GM12873 (cell line): ENCODE measurements around the gene P2RY12.

Source experiments
- TF ChIP-seq, protein P1 (sequence below): IDR thresholded peaks from 2 replicates; pipeline ENCODE4 v1.5.1; 2012; ENCODE audit warnings: low read depth, mild to moderate bottlenecking, moderate library complexity, low read length, control low read depth; ENCODE audit not compliant: insufficient read depth; ENCODE audit errors: missing control alignments

Gene P2RY12

DNA sequence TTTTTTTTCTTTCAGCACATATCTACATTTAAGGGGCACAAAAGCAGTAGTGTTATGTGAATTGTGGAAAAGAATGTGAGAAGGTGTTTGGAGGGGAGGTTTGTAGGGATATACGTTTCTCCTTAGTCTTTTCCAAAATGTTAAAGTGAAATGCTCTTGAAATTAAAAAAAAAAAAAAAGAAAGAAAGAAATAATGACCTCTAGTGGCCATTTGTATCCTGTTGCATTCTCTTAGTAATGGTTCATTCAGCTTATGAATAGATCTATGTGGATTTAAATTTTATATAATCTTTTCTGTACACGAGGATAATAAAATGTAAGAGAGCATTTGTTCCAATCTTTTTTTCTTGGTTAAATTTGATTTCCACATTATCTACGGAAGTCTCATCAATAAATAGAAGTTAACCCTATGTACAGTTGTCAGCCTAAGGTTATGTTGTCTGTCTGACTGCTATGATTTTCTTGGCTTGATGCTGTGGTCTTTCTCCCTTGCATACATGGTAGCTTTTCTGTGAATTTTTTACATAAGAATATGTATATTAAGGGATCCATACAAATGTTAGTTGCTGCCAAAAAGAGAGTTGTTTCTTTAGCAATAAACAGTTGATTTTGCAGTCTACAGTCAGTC lies 56.9 kb downstream of the P2RY12 start:
- TF ChIP-seq, protein P1, sequence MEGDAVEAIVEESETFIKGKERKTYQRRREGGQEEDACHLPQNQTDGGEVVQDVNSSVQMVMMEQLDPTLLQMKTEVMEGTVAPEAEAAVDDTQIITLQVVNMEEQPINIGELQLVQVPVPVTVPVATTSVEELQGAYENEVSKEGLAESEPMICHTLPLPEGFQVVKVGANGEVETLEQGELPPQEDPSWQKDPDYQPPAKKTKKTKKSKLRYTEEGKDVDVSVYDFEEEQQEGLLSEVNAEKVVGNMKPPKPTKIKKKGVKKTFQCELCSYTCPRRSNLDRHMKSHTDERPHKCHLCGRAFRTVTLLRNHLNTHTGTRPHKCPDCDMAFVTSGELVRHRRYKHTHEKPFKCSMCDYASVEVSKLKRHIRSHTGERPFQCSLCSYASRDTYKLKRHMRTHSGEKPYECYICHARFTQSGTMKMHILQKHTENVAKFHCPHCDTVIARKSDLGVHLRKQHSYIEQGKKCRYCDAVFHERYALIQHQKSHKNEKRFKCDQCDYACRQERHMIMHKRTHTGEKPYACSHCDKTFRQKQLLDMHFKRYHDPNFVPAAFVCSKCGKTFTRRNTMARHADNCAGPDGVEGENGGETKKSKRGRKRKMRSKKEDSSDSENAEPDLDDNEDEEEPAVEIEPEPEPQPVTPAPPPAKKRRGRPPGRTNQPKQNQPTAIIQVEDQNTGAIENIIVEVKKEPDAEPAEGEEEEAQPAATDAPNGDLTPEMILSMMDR: peak; percentile 49

DNA sequence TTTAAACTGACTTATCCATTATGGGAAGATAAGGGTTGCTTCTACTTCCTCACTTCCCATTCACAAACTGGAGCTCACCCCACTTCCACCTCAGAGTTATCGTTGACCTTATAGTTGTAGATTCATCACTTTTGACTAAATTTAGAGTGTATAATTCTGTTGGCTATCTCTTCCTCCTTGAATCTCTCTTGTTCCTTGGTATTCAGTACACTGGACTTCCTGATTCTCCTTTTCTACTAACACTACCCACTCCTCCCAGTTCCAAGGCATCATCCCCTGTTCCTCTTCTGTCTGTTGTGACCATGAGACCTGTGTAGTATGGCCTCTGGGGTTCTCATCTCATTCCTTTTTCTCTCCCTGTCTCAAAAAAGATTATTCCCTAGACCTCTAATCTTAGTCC lies 62.0 kb downstream of the P2RY12 start:
- TF ChIP-seq, protein P1: no peak

DNA sequence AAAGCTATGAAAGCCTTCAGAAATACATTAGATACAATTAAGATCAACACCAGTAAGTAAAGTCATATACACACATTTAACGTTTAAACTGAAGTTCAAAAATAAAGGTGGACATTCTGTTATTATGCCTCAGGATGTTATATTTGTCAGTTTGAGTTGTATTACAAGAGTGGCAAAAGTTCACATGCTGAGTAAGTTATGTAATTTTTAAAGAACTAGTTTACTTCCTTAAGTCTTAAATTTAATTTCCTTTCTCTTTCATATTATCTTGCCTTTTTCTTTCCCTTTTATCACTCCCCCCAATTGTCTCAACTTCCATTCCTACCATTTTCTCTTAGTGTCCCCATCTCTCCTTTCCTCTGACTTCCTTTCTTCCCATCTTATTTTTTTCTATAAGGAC lies 63.0 kb downstream of the P2RY12 start:
- TF ChIP-seq, protein P1: no peak

DNA sequence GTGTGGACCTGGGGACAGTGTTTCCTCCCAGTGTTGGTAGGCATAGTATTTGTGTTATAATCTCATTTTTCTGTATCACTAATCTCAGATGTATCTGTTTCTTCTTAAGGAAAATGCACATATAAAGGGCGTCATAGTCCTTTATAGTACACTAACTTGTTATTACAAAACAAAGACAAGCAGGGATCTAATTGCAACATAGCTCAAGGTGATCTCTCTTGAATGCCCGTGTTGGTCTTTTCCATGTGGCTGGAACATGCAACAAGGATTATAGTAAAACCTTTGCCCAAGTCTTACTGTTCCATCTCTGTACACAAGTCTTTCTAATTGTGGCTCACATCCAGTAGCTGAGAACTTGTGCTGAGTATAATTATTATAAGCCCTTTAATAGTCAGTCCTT lies 64.4 kb downstream of the P2RY12 start:
- TF ChIP-seq, protein P1: no peak

DNA sequence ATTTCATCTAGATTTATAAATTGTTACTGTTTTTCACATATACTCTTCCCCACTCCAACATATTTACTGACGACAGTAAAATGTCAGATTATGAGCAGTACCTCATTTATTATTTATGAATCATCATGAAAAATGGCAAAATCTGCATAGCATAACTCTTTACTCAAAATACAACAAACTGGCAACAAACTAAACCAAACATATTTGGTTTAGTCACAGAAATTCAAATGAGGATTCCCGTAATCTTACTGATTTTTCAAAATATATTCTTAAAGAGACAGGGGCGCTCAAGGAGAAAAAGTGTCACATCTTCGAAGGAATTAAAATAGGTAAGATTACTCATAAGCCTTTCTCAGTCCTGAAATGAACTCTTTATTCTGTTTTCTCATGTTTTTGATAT lies 64.9 kb downstream of the P2RY12 start:
- TF ChIP-seq, protein P1: no peak

DNA sequence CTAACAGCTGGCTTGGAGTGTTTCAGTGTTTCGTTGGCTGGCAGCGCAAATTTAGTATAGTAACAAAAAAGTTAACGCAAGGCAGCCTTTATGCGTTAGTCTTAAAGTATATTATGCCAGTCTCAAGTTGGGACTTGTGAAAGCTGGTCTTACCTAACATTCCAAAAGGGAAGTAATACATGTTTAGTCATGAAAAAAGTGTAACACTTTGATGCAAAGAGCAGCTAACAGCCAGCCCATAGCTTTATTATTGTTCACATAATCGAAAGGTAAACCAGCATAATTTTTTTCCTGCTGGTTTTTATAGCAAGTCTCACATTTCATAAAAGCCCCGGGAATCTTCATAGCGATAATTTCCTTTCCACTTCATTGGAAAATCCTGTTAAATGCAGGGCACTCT lies 65.6 kb downstream of the P2RY12 start:
- TF ChIP-seq, protein P1: no peak

DNA sequence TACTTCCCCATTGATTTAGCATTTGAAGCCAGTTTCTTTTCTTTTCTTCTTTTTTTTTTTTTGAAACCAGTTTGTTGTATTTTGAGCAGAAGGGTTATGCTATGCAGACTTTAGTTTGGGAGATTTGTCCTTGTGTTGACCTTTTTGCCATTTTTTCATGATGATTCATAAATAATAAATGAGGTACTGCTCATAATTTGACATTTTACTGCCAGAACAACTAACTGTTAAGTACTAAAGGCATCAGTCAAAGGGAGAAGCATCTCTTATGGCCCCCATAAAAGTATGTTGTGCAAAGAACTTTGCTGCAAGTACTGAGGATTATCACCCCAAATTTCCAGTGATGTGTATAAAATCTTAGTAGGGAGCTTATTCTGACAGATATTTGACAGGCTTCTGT lies 66.2 kb downstream of the P2RY12 start:
- TF ChIP-seq, protein P1: no peak
